ENCODE results near the gene SEMA7A. TPM values are rescaled to one million over a fixed set of nuclear protein-coding genes. Genes with fewer than 3 reads are reported as not detected.

Gene SEMA7A
- total RNA-seq, 4 donors from 2014 or later, result 1.5 to 42.9 (median 1.6) TPM

DNA sequence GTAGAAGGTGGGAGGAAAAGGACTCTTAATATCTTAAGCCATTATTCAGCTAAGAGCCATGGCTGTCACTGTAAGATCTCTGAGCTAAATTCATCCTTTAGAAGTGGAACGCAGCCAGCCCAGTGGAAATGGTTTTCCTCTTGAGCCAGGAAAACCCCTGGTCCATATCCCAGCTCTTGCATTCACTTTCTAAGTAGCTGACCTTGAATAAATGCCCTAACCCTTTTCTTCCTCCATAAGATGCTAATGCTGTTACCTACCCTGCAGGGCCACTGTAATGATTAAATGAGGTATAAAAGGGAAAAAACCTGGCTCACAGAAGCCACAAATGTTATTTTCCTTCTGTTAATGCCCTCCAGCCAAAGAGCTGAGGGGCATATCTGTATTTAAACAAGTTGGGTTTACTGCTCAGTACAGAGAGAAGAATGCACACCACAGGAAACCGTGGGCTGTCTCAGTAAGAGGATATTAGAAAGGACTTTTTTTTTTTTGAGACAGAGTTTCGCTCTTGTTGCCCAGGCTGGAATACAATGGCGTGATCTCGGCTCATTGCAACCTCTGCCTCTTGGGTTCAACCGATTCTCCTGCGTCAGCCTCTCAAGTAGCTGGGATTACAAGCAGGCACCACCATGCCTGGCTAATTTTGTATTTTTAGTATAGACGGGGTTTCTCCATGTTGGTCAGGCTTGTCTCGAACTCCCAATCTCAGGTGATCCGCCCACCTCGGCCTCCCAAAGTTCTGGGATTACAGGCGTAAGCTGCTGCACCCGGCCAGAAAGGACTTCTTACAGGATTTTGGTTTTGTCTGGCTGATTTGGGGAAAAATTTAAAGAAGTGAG, 20.4 kb upstream of the SEMA7A start:
- no peak overlapping the region for H3K4me3 ChIP-seq
- peaks cover 0 to 53% (median 0%) of the 10 kb centered on the region in 3 donors for H3K36me3 ChIP-seq
- no peaks in the 10 kb centered on the region for H3K9me3 ChIP-seq
- no peaks in the 10 kb centered on the region for H3K27me3 ChIP-seq
- DNase-seq, result no peak
- no peaks in the 10 kb centered on the region for H3K4me1 ChIP-seq
- no peak overlapping the region for H3K27ac ChIP-seq
- TF ChIP-seq, protein P1, sequence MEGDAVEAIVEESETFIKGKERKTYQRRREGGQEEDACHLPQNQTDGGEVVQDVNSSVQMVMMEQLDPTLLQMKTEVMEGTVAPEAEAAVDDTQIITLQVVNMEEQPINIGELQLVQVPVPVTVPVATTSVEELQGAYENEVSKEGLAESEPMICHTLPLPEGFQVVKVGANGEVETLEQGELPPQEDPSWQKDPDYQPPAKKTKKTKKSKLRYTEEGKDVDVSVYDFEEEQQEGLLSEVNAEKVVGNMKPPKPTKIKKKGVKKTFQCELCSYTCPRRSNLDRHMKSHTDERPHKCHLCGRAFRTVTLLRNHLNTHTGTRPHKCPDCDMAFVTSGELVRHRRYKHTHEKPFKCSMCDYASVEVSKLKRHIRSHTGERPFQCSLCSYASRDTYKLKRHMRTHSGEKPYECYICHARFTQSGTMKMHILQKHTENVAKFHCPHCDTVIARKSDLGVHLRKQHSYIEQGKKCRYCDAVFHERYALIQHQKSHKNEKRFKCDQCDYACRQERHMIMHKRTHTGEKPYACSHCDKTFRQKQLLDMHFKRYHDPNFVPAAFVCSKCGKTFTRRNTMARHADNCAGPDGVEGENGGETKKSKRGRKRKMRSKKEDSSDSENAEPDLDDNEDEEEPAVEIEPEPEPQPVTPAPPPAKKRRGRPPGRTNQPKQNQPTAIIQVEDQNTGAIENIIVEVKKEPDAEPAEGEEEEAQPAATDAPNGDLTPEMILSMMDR (IDR thresholded peaks at IDR 0.05), result no peak
- TF ChIP-seq POLR2A (IDR thresholded peaks at IDR 0.05), result no peak

DNA sequence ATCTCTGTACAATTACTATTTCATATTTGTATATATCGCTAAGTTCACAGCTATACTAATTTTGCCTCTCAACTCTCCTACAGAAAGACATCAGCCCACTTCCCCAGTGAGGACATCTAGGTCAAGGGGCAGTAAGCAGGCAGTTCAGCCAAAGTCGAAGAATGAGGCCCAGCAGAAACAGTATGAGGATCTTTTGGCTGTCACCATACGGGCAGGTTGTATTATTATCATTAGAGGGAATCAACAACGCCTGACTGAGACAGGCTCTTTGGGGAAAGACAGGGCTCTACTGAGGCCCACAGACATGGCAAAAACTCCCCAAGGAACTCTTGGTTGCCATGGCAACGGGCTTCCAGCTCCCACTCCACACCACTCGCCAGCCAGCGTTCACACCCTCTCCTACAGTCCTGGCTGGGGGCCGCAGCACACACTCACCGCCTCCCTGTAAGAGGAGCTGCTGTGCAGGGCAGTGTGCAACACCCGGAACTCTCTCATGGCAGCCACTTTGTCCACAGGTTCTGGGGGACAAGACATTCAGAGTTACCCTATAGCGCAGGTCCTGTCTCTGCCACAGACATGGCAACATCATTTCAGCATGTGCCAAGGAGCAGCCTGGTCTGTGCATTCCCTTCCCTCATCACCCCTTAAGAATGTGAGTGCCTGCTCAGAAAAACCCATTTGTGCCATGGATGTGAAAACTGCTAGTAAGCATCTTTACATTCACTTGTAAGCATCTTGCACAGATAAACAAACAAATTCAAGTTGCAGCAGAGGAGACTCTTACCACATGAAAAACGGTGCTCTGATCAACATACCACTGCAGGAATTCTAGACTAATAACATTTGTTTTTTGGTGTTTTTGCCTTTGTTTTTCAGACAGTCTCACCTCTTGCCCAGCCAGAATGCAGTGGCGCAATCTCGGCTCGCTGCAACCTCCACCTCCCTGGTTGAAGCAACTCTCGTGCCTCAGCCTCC, 18.4 kb upstream of the SEMA7A start:
- no peak overlapping the region for H3K27ac ChIP-seq
- peaks cover 0 to 68% (median 0%) of the 10 kb centered on the region in 3 donors for H3K36me3 ChIP-seq
- no peak overlapping the region for H3K4me3 ChIP-seq
- TF ChIP-seq POLR2A (IDR thresholded peaks at IDR 0.05), result no peak
- TF ChIP-seq, protein P1 (IDR thresholded peaks at IDR 0.05), result no peak
- no peaks in the 10 kb centered on the region for H3K4me1 ChIP-seq
- no peaks in the 10 kb centered on the region for H3K9me3 ChIP-seq
- no peak for DNase-seq
- no peaks in the 10 kb centered on the region for H3K27me3 ChIP-seq

DNA sequence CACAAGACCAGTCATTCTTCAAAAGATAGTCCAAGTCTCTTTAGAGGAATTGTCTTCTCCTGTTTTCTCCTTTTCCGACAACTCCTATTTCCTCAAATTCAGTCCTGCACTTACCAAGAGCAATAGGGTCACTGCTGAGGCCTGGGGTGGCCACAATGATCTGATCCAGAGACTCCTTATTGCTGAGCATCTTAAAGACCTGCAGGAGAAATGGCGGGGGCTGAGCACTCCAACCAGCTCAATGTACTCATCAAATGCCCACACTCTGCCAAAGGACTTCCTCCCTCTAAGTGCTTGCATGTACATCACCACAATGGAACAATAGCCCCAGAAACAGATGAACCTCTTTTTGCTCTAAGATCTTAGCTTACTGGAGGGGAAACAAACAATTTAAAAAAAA, 17.6 kb upstream of the SEMA7A start:
- Histone ChIP-seq H3K36me3 (peaks cover 0 to 67% (median 0%) of the 10 kb centered on the region in 3 donors), H3K4me1 (no peaks in the 10 kb centered on the region), H3K9me3 (no peaks in the 10 kb centered on the region), H3K27ac (no peak overlapping the region), H3K4me3 (no peak overlapping the region), H3K27me3 (no peaks in the 10 kb centered on the region)
- TF ChIP-seq POLR2A (IDR thresholded peaks at IDR 0.05), result no peak
- TF ChIP-seq, protein P1 (IDR thresholded peaks at IDR 0.05), result no peak
- no peak for DNase-seq

DNA sequence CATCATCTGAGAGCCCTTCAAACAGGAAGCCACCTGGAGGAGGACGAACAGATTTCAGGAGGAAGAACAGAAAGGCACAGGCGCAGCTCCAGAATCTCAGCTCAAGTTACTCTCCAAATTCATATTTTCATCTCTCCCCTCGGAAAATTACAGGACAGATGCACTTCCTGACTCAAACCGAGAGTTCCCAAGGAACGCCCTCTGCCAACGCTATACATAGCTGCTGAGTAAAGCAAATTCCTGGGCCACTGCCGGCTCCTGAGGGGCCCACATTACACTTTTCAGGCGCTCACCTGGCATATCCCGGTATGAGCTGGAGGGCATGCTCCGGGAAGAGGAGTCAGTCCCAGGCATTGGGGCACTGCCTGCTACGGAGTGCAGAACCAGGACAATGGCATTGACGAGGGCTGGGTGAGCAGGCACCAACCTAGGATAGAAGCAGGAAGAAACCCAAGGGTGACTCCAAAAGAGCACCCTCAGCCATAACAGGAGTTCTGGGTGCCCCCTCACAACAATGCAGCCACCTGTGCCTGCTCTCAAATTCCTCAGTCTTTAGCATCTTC, 16.0 kb upstream of the SEMA7A start:
- no peaks in the 10 kb centered on the region for H3K9me3 ChIP-seq
- H3K27ac ChIP-seq, result no peak overlapping the region
- DNase-seq, result no peak
- TF ChIP-seq POLR2A (IDR thresholded peaks at IDR 0.05), result no peak
- TF ChIP-seq, protein P1 (IDR thresholded peaks at IDR 0.05), result no peak
- H3K36me3 ChIP-seq, result peaks cover 0 to 81% (median 0%) of the 10 kb centered on the region in 3 donors
- no peaks in the 10 kb centered on the region for H3K27me3 ChIP-seq
- no peaks in the 10 kb centered on the region for H3K4me1 ChIP-seq
- no peak overlapping the region for H3K4me3 ChIP-seq

DNA sequence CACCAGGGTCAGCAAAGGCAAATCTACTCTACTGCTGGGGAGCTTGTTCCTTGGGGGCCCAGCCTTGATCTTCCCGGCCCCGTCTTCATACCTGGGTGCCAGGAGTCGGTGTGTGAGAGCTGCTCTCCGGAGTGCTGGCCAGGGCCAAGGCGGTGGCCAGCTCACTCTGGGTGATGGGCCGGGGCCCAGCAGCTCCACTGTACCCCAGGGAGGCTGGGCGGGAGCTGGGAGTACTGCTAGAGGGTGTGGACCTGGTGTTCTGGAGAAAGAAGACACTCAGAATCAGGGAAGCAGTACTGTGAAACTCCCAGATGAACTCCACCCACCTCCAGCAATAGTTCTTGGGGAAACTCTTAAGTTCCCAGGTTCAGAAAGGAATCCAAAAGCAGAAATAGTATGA, 15.3 kb upstream of the SEMA7A start:
- Histone ChIP-seq H3K9me3 (no peaks in the 10 kb centered on the region), H3K27me3 (no peaks in the 10 kb centered on the region), H3K4me3 (no peak overlapping the region), H3K4me1 (no peaks in the 10 kb centered on the region), H3K36me3 (peaks cover 0 to 77% (median 0%) of the 10 kb centered on the region in 3 donors), H3K27ac (no peak overlapping the region)
- no peak for TF ChIP-seq POLR2A (IDR thresholded peaks at IDR 0.05)
- TF ChIP-seq, protein P1 (IDR thresholded peaks at IDR 0.05), result no peak
- no peak for DNase-seq
